ENCODE measurements around the gene RELN. TPM values are rescaled to one million over a fixed set of nuclear protein-coding genes. Genes with fewer than 3 reads are reported as not detected.

RELN gene
- total and polyA plus RNA-seq, 3 donors from 2014 or later: 3.8 to 5.8 (median 5.2) TPM

DNA sequence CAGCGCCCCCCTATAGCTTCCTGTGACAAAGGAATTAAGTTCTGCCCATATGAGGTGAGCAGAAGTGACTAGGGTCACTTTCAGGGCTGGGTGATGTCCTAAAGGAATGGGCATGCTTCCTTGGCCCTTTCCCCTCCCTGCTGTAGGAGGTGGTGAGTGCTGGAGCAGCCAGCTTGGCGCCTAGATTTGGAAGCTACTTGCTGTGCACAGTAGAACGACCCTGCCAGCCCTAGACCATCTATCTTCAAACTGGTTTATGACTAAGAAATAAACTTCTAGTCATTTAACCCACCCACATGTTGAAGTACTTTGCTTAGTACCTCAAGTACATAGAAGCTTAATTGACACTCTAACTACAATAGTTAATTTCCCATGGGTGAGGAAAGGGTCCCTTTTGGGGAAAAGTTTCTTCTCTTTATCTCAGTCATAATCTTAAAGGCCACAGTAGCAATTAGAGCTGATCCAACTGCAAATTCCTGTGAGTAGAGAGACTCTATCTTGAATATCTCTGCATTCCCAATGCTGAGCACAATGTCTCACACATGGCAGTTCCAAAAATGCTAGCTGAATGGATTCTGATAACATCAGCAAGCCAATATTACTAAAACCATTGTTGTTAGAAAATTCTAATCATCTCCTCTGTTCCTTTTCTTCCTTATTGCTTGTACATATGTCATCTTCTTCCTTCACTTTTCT lies 227.2 kb downstream of the RELN start:
- H3K4me3 ChIP-seq: no peak overlapping the region
- H3K27ac ChIP-seq: no peak overlapping the region
- DNase-seq: no peak
- no peaks in the 10 kb centered on the region for H3K9me3 ChIP-seq
- 72 to 81% methylated on average over 3 of the region's 3 CpGs for WGBS, 2 donors
- H3K36me3 ChIP-seq (ENCODE audit: low read depth, missing control alignments): no peaks in the 10 kb centered on the region
- intact Hi-C loops (cut with DNase I; ENCODE audit: low total_unique reads): no loop called here
- no peaks in the 10 kb centered on the region for H3K4me1 ChIP-seq
- H3K27me3 ChIP-seq: no peaks in the 10 kb centered on the region
- TF ChIP-seq POLR2A (IDR thresholded peaks at IDR 0.05): no peak
- TF ChIP-seq CTCF (IDR thresholded peaks at IDR 0.05): no peak

GRCh38 chr7:103752995-103753394 lies 236.5 kb downstream of the RELN start:
- H3K4me3 ChIP-seq: no peak overlapping the region
- 62 to 74% methylated on average over 2 of the region's 2 CpGs for WGBS, 2 donors
- no peak overlapping the region for H3K27ac ChIP-seq
- no peaks in the 10 kb centered on the region for H3K9me3 ChIP-seq
- H3K4me1 ChIP-seq: no peaks in the 10 kb centered on the region
- no peak for DNase-seq
- H3K27me3 ChIP-seq: no peaks in the 10 kb centered on the region
- H3K36me3 ChIP-seq (ENCODE audit: low read depth, missing control alignments): no peaks in the 10 kb centered on the region
- TF ChIP-seq CTCF (IDR thresholded peaks at IDR 0.05) (no peak), POLR2A (IDR thresholded peaks at IDR 0.05) (no peak)
- intact Hi-C loops (cut with DNase I; ENCODE audit: low total_unique reads): no loop called here

- Histone ChIP-seq H3K4me1 (no peaks in the 10 kb centered on the region), H3K4me3 (no peak overlapping the region), H3K27me3 (no peaks in the 10 kb centered on the region), H3K9me3 (no peaks in the 10 kb centered on the region), H3K36me3 (ENCODE audit: low read depth, missing control alignments) (no peaks in the 10 kb centered on the region), H3K27ac (no peak overlapping the region)
- TF ChIP-seq CTCF (IDR thresholded peaks at IDR 0.05) (no peak), POLR2A (IDR thresholded peaks at IDR 0.05) (no peak)
- 80 to 88% methylated on average over 8 of the region's 8 CpGs for WGBS, 2 donors
- no peak for DNase-seq
- intact Hi-C loops (cut with DNase I; ENCODE audit: low total_unique reads): no loop called here
These were observed 238.1 kb downstream of the RELN start for GRCh38 chr7:103751311-103751880.

GRCh38 chr7:103748680-103749079 lies 240.8 kb downstream of the RELN start:
- Histone ChIP-seq H3K4me3 (no peak overlapping the region), H3K4me1 (no peaks in the 10 kb centered on the region), H3K36me3 (ENCODE audit: low read depth, missing control alignments) (no peaks in the 10 kb centered on the region), H3K9me3 (no peaks in the 10 kb centered on the region), H3K27me3 (no peaks in the 10 kb centered on the region), H3K27ac (no peak overlapping the region)
- TF ChIP-seq POLR2A (IDR thresholded peaks at IDR 0.05) (no peak), CTCF (IDR thresholded peaks at IDR 0.05) (no peak)
- intact Hi-C loops (cut with DNase I; ENCODE audit: low total_unique reads): no loop called here
- WGBS, 2 donors: 87 to 93% methylated on average over 1 of the region's 1 CpG
- DNase-seq: no peak

- no peak for DNase-seq
- intact Hi-C loops (cut with DNase I; ENCODE audit: low total_unique reads): no loop called here
These were observed 254.1 kb downstream of the RELN start for GRCh38 chr7:103735377-103735776.

More at GRCh38 chr7:103735377-103735776, 254.1 kb downstream of the RELN start:
- Histone ChIP-seq H3K36me3 (ENCODE audit: low read depth, missing control alignments) (no peaks in the 10 kb centered on the region), H3K27ac (no peak overlapping the region), H3K4me3 (no peak overlapping the region), H3K4me1 (no peaks in the 10 kb centered on the region), H3K27me3 (no peaks in the 10 kb centered on the region), H3K9me3 (no peaks in the 10 kb centered on the region)
- TF ChIP-seq POLR2A (IDR thresholded peaks at IDR 0.05): no peak
- no peak for TF ChIP-seq CTCF (IDR thresholded peaks at IDR 0.05)
- WGBS, 2 donors: 45 to 52% methylated on average over 1 of the region's 1 CpG

Data from testis (tissue), 3 donors.